H1 (cell line): Measurements from ENCODE around the gene SCN4A. TPM values are rescaled to one million over a fixed set of nuclear protein-coding genes. Genes with fewer than 3 reads are reported as not detected.

Experiments
- TCF12 ChIP-seq: IDR thresholded peaks from 2 replicates; pipeline ENCODE4 v1.6.1; 2011; ENCODE audit warnings: low read depth, mild to moderate bottlenecking, low read length
- polyA plus RNA-seq, 7 experiments: library from polyadenylated mRNA; depleted of rRNA in 3 of 7; stranded (reverse) in 5 of 7; unstranded in 2 of 7; fragments of >200 nt in 5 of 7; fragments of 200-250 nt in 2 of 7; gene quantifications; 1 replicate in 5 of 7; 2 replicates in 1 of 7; 4 replicates in 1 of 7; pipeline versions ENCODE4 v1.2.1 to v1.2.3, GENCODE V29; 2011 to 2013; ENCODE audit warnings: missing spikeins in 2 of 7, mixed read lengths in 2 of 7
- total RNA-seq: library from RNA; stranded (reverse); fragmentation: NEBNext Ultra II Directional; extraction: Animal tissue kit (Norgen Biotek cat#: 25700); gene quantifications from 2 replicates; pipeline ENCODE4 v1.2.1, GENCODE V29; 2021

The SCN4A gene
- total and polyA plus RNA-seq, 2 of the 8 experiments (the other 6 are each of a cell fraction or from before 2014, with no cell fraction given): 5.0 to 8.5 TPM

GRCh38 chr17:63927464-63928171 is 45.1 kb downstream of the SCN4A start (continued):
- no peak for TF ChIP-seq TCF12
